MM.1S (cell line): ENCODE measurements around the gene ATM.

Experiments
- EZH2 ChIP-seq: fragments of 300-600 bp; sonication (generic); optimal IDR thresholded peaks from 2 replicates; pipeline ENCODE3; 2017; ENCODE audit warnings: low read depth, mild to moderate bottlenecking, antibody characterized with exemption, low read length, mixed read lengths
- EZH2phosphoT487 ChIP-seq: fragments of 300-600 bp; sonication (generic); IDR thresholded peaks from 2 replicates; pipeline ENCODE4 v1.6.1; 2018; ENCODE audit warnings: antibody characterized with exemption, low read length
- TF ChIP-seq, protein P1 (sequence below): fragments of 300-600 bp; sonication (generic); IDR thresholded peaks from 2 replicates; pipeline ENCODE4 v1.5.1; 2016; ENCODE audit warnings: antibody characterized with exemption, low read length, mixed read lengths

DNA sequence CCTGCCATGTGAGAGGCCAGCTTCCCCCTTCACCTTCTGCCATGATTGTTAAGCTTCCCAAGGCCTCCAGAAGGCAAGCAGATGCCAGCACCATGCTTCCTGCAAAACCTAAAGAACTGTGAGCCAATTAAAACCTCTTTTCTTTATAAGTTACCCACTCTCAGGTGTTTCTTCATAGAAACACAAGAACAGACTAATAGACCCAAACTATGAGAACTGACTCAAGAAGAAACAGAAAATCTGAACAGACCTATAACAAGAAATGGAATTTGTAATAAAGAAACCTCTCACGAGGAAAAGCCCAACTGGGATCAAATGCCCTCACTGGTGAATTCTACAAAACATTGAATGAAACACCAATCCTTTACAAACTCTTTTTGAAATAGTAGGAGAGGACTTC, 12.4 kb upstream of the ATM start:
- TF ChIP-seq EZH2: no peak
- TF ChIP-seq EZH2phosphoT487: no peak
- TF ChIP-seq, protein P1, sequence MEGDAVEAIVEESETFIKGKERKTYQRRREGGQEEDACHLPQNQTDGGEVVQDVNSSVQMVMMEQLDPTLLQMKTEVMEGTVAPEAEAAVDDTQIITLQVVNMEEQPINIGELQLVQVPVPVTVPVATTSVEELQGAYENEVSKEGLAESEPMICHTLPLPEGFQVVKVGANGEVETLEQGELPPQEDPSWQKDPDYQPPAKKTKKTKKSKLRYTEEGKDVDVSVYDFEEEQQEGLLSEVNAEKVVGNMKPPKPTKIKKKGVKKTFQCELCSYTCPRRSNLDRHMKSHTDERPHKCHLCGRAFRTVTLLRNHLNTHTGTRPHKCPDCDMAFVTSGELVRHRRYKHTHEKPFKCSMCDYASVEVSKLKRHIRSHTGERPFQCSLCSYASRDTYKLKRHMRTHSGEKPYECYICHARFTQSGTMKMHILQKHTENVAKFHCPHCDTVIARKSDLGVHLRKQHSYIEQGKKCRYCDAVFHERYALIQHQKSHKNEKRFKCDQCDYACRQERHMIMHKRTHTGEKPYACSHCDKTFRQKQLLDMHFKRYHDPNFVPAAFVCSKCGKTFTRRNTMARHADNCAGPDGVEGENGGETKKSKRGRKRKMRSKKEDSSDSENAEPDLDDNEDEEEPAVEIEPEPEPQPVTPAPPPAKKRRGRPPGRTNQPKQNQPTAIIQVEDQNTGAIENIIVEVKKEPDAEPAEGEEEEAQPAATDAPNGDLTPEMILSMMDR: no peak
